MM.1S (cell line): Measurements from ENCODE around the gene OR6A2.

ENCODE experiments used
- DNase-seq: peaks from one replicate; pipeline ENCODE4 v3.0.0-alpha.2; 2015
- H2AFZ ChIP-seq: fragments of 300-600 bp; sonication (generic); 2 replicates; pipeline ENCODE4 v1.6.0; 2016; ENCODE audit warnings: antibody characterized with exemption, low read length
- H3F3A ChIP-seq: fragments of 300-600 bp; sonication (generic); 2 replicates; pipeline ENCODE4 v1.6.1; 2016; ENCODE audit warnings: mild to moderate bottlenecking, antibody characterized with exemption, low read length, moderate library complexity, mixed read lengths; ENCODE audit not compliant: insufficient read depth
- H3K27ac ChIP-seq: fragments of 300-600 bp; sonication (generic); 2 replicates; pipeline ENCODE4 v1.5.1; 2016; ENCODE audit warnings: mild to moderate bottlenecking, low read length
- H3K27me3 ChIP-seq: fragments of 300-600 bp; sonication (generic); replicated peaks from 2 replicates; pipeline ENCODE4 v1.6.0; 2016; ENCODE audit warnings: low read length; ENCODE audit not compliant: insufficient read depth
- H3K36me3 ChIP-seq: fragments of 300-600 bp; sonication (generic); replicated peaks from 2 replicates; pipeline ENCODE4 v1.6.1; 2016; ENCODE audit warnings: mild to moderate bottlenecking, low read length, mixed read lengths; ENCODE audit not compliant: insufficient read depth
- H3K4me1 ChIP-seq: fragments of 300-600 bp; sonication (generic); 2 replicates; pipeline ENCODE4 v1.6.1; 2016; ENCODE audit warnings: low read length, mixed read lengths
- H3K4me2 ChIP-seq: fragments of 300-600 bp; sonication (generic); 2 replicates; pipeline ENCODE4 v1.6.0; 2016; ENCODE audit warnings: low read depth, low read length
- H3K4me3 ChIP-seq: fragments of 300-600 bp; sonication (generic); 2 replicates; pipeline ENCODE4 v1.5.1; 2016; ENCODE audit warnings: low read length, mixed read lengths
- H3K79me2 ChIP-seq: fragments of 300-600 bp; sonication (generic); 2 replicates; pipeline ENCODE4 v1.6.1; 2016; ENCODE audit warnings: mixed run types, low read length, mixed read lengths
- H3K9ac ChIP-seq: fragments of 300-600 bp; sonication (generic); 2 replicates; pipeline ENCODE4 v1.6.1; 2016; ENCODE audit warnings: low read length, mixed read lengths
- H3K9me2 ChIP-seq: fragments of 300-600 bp; sonication (generic); replicated peaks from 2 replicates; pipeline ENCODE4 v1.6.1; 2016; ENCODE audit warnings: mild to moderate bottlenecking, low read length, mixed read lengths; ENCODE audit not compliant: insufficient read depth
- H3K9me3 ChIP-seq: fragments of 300-600 bp; sonication (generic); replicated peaks from 2 replicates; pipeline ENCODE4 v1.6.1; 2016; ENCODE audit warnings: mild to moderate bottlenecking, low read length, mixed read lengths; ENCODE audit not compliant: insufficient read depth
- H4K20me1 ChIP-seq: fragments of 300-600 bp; sonication (generic); 2 replicates; pipeline ENCODE4 v1.6.1; 2016; ENCODE audit warnings: mild to moderate bottlenecking, low read length, moderate library complexity, mixed read lengths; ENCODE audit not compliant: insufficient read depth
- EZH2 ChIP-seq: fragments of 300-600 bp; sonication (generic); optimal IDR thresholded peaks from 2 replicates; pipeline ENCODE3; 2017; ENCODE audit warnings: low read depth, mild to moderate bottlenecking, antibody characterized with exemption, low read length, mixed read lengths
- EZH2phosphoT487 ChIP-seq: fragments of 300-600 bp; sonication (generic); IDR thresholded peaks from 2 replicates; pipeline ENCODE4 v1.6.1; 2018; ENCODE audit warnings: antibody characterized with exemption, low read length
- TF ChIP-seq, protein P1 (sequence below): fragments of 300-600 bp; sonication (generic); IDR thresholded peaks from 2 replicates; pipeline ENCODE4 v1.5.1; 2016; ENCODE audit warnings: antibody characterized with exemption, low read length, mixed read lengths

Gene OR6A2

GRCh38 chr11:6818967-6819366 lies 19.5 kb upstream of the OR6A2 start:
- H3K36me3 ChIP-seq = no peaks in the 10 kb centered on the region
- TF ChIP-seq EZH2phosphoT487 (no peak), EZH2 (no peak)
- TF ChIP-seq, protein P1, sequence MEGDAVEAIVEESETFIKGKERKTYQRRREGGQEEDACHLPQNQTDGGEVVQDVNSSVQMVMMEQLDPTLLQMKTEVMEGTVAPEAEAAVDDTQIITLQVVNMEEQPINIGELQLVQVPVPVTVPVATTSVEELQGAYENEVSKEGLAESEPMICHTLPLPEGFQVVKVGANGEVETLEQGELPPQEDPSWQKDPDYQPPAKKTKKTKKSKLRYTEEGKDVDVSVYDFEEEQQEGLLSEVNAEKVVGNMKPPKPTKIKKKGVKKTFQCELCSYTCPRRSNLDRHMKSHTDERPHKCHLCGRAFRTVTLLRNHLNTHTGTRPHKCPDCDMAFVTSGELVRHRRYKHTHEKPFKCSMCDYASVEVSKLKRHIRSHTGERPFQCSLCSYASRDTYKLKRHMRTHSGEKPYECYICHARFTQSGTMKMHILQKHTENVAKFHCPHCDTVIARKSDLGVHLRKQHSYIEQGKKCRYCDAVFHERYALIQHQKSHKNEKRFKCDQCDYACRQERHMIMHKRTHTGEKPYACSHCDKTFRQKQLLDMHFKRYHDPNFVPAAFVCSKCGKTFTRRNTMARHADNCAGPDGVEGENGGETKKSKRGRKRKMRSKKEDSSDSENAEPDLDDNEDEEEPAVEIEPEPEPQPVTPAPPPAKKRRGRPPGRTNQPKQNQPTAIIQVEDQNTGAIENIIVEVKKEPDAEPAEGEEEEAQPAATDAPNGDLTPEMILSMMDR = no peak
- H3F3A ChIP-seq = no peaks in the 10 kb centered on the region
- no peaks in the 10 kb centered on the region for H3K27me3 ChIP-seq
- H3K27ac ChIP-seq = no peak overlapping the region
- DNase-seq = no peak
- H3K4me3 ChIP-seq = no peak overlapping the region
- H3K4me2 ChIP-seq = no peak overlapping the region
- no peaks in the 10 kb centered on the region for H3K79me2 ChIP-seq
- H3K9me3 ChIP-seq = no peaks in the 10 kb centered on the region
- H2AFZ ChIP-seq = no peak overlapping the region
- H3K9me2 ChIP-seq = no peaks in the 10 kb centered on the region
- H3K4me1 ChIP-seq = no peaks in the 10 kb centered on the region
- no peaks in the 10 kb centered on the region for H4K20me1 ChIP-seq
- no peak overlapping the region for H3K9ac ChIP-seq

DNA sequence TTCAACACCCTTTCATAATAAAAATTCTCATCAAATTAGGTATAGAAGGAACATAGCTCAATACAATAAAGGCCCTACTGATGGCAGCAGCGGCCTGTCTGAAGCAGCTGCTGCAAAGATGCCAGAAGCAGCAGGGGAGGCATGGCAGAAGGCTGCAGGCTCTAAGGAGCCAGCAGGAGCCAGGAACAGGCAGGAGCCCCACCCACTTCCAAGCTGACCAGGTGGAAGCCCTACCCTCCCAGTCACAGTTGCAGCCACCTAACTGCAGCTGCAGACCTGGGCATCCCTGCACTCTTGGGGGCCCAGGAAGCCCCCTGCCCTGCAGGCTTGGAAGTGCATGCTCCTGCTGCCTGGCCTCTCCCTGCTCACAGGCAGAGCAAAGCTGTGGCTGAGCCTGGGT lies 18.2 kb upstream of the OR6A2 start:
- no peak overlapping the region for H2AFZ ChIP-seq
- no peaks in the 10 kb centered on the region for H3K9me3 ChIP-seq
- no peaks in the 10 kb centered on the region for H3K79me2 ChIP-seq
- H3K4me2 ChIP-seq = no peak overlapping the region
- TF ChIP-seq, protein P1 = no peak
- TF ChIP-seq EZH2phosphoT487 = no peak
- TF ChIP-seq EZH2 = no peak
- H3K9me2 ChIP-seq = no peaks in the 10 kb centered on the region
- H3K4me1 ChIP-seq = 0 out of 2 replicates have a peak, but pooled peaks cover 3% of the 10 kb centered on the region
- H3K9ac ChIP-seq = no peak overlapping the region
- H3F3A ChIP-seq = no peaks in the 10 kb centered on the region
- DNase-seq = no peak
- H3K27me3 ChIP-seq = no peaks in the 10 kb centered on the region
- H4K20me1 ChIP-seq = no peaks in the 10 kb centered on the region
- H3K4me3 ChIP-seq = no peak overlapping the region
- no peak overlapping the region for H3K27ac ChIP-seq
- H3K36me3 ChIP-seq = no peaks in the 10 kb centered on the region

- Histone ChIP-seq H2AFZ (no peak overlapping the region), H3K9me2 (no peaks in the 10 kb centered on the region), H3F3A (no peaks in the 10 kb centered on the region), H3K4me1 (0 out of 2 replicates have a peak, but pooled peaks cover 3% of the 10 kb centered on the region), H3K27me3 (no peaks in the 10 kb centered on the region), H3K79me2 (no peaks in the 10 kb centered on the region), H4K20me1 (no peaks in the 10 kb centered on the region), H3K9ac (no peak overlapping the region), H3K36me3 (no peaks in the 10 kb centered on the region), H3K9me3 (no peaks in the 10 kb centered on the region), H3K27ac (no peak overlapping the region), H3K4me2 (no peak overlapping the region), H3K4me3 (no peak overlapping the region)
- no peak for DNase-seq
- TF ChIP-seq EZH2 = no peak
- TF ChIP-seq EZH2phosphoT487 = no peak
- TF ChIP-seq, protein P1 = no peak
These were observed 14.2 kb upstream of the OR6A2 start for GRCh38 chr11:6813656-6814055.
